Heart right ventricle (tissue), 16 donors: ENCODE measurements around the gene MAP2K5. TPM values are rescaled to one million over a fixed set of nuclear protein-coding genes. Genes with fewer than 3 reads are reported as not detected.

Source experiments
- ATAC-seq, 8 donors: fragments of 200-7000 bp; cut with Tn5 transposase; one replicate each; pipeline ENCODE4 v1.9.1; 2020; ENCODE audit warnings: mild to moderate bottlenecking in 8 of 8, moderate library complexity in 8 of 8, moderate number of reproducible peaks in 1 of 8
- DNase-seq, 2 donors: peaks; one replicate each; pipeline ENCODE4 v3.0.0-alpha.2; 2020
- H3K27ac ChIP-seq, 10 donors: fragments of 200-600 bp; sonication (generic) in 2 of 10; one replicate each; pipeline versions ENCODE4 v1.5.0 to v1.8.0; 2020 to 2022; ENCODE audit warnings: mild to moderate bottlenecking in 3 of 10
- H3K27me3 ChIP-seq, 7 donors: fragments of 200-600 bp; one replicate each; pipeline ENCODE4 v1.8.0; 2021 to 2022; ENCODE audit warnings: mild to moderate bottlenecking in 2 of 7
- H3K36me3 ChIP-seq, 9 donors: fragments of 200-600 bp; sonication (generic) in 1 of 9; one replicate each; pipeline versions ENCODE4 v1.5.0 to v1.8.0; 2020 to 2022; ENCODE audit warnings: mild to moderate bottlenecking in 2 of 9
- H3K4me1 ChIP-seq, 9 donors: fragments of 200-600 bp; sonication (generic) in 1 of 9; one replicate each; pipeline versions ENCODE4 v1.5.0 to v1.8.0; 2020 to 2022; ENCODE audit warnings: mild to moderate bottlenecking in 4 of 9
- H3K4me3 ChIP-seq, 10 donors: fragments of 200-600 bp; sonication (generic) in 2 of 10; one replicate each; pipeline versions ENCODE4 v1.5.0 to v1.8.0; 2020 to 2022; ENCODE audit warnings: mild to moderate bottlenecking in 7 of 10, moderate library complexity in 2 of 10
- H3K9me3 ChIP-seq, 11 donors: fragments of 200-600 bp in 10 of 11; sonication (generic) in 2 of 11; one replicate each; pipeline versions ENCODE4 v1.5.0 to v1.8.0; 2013 to 2022; ENCODE audit warnings: mild to moderate bottlenecking in 2 of 11, control low read depth in 1 of 11, moderate library complexity in 1 of 11
- CTCF ChIP-seq, 9 donors: fragments of 200-600 bp; sonication (generic) in 2 of 9; IDR thresholded peaks; one replicate each; pipeline versions ENCODE4 v1.5.0 to v1.8.0; 2021 to 2022; ENCODE audit warnings: antibody characterized with exemption in 9 of 9, mild to moderate bottlenecking in 5 of 9, moderate library complexity in 1 of 9
- WGBS, 2 donors: extraction: QIAGEN DNeasy Blood & Tissue Kit; methylation state at CpG; one replicate each; pipeline ENCODE4 v1.1.7; 2013; ENCODE audit warnings: inconsistent platforms in 1 of 2; 5-methylcytosine and 5-hydroxymethylcytosine counted together
- intact Hi-C, 10 donors: fragments of 100-400 bp; cut with DNase I; formaldehyde crosslinking; loops; one replicate each; pipeline versions ENCODE4 v1.11.1 to v1.14.2; 2022
- polyA plus RNA-seq, 2 donors: library from polyadenylated mRNA; stranded (reverse); fragments of 200-250 nt; gene quantifications; one replicate each; pipeline ENCODE4 v1.2.3, GENCODE V29; 2013
- total RNA-seq, 10 donors: library from RNA; stranded (reverse); fragmentation: NEBNext Ultra II Directional in 3 of 10; extraction: Animal tissue kit (Norgen Biotek cat#: 25700) in 3 of 10; gene quantifications; one replicate each; pipeline versions ENCODE4 v1.2.1 to v1.2.4, GENCODE V29; 2021 to 2023
- donor health status: Arrhythmogenic right ventricular cardiomyopathy.
- donor health status: ischemic (EF 13 %, LVEDD 7.1; RV severe dilation, severe dysfunction).
- donor health status: healthy with polysubstance abuse.
- donor health status: DM: no; HTN: yes; CAD: no.
- donor health status: DM: no; HTN: no; CAD: no.
- donor health status: ischemic (EF 25% LVEDD 6.9; RV normal size, moderate dysfunction).
- donor health status: ischemic (EF 25% LVEDD 5.7; RV mildly dilated, moderate dysfunction).
- donor health status: healthy.
- donor health status: DM: yes; HTN: yes; CAD: no.
- donor health status: Ischemic cardiomyopathy.
- donor health status: ischemic (EF 35%, LVEDD 5.7; RV mildly dilated, moderate dysfunction).
- donor health status: nonischemic (EF 11% LVEDD 7.7; RV severe dilation, severe dysfunction).
- donor health status: DM: yes; HTN: yes; CAD: no.
- donor health status: PGD.
- donor health status: ischemic (EF 29% LVEDD 5.4; RV normal size, mild dysfunction).
- donor health status: nonischemic (EF 23%, LVEDD 6.1; RV moderate dilation, normal function).

The MAP2K5 gene
- total and polyA plus RNA-seq, 12 donors: 7.7 to 34.3 (median 21.0) TPM

- no peak for DNase-seq
- no peak for ATAC-seq
- Histone ChIP-seq H3K4me1 (peaks cover 0 to 15% (median 5%) of the 10 kb centered on the region in 9 donors), H3K36me3 (peaks cover 0 to 13% (median 0%) of the 10 kb centered on the region in 9 donors), H3K9me3 (no peaks in the 10 kb centered on the region), H3K27me3 (no peaks in the 10 kb centered on the region), H3K27ac (no peak overlapping the region), H3K4me3 (no peak overlapping the region)
- TF ChIP-seq CTCF (IDR thresholded peaks at IDR 0.05): no peak
- 96% methylated on average over 2 of the region's 2 CpGs for whole genome bisulfite sequencing, 2 donors
- intact Hi-C loops: loop anchor here in 1 of 10 donors (10.0 kb wide), 1 partner anchor 60 kb away; no protein-coding TSS in a partner anchor
These were observed 232.7 kb downstream of the MAP2K5 start for GRCh38 chr15:67775250-67775649.

GRCh38 chr15:67775998-67776397, 233.5 kb downstream of the MAP2K5 start:
- Histone ChIP-seq H3K4me3 (no peak overlapping the region), H3K9me3 (no peaks in the 10 kb centered on the region), H3K27ac (no peak overlapping the region), H3K4me1 (peaks cover 0 to 11% (median 5%) of the 10 kb centered on the region in 9 donors), H3K27me3 (no peaks in the 10 kb centered on the region), H3K36me3 (peaks cover 0 to 15% (median 0%) of the 10 kb centered on the region in 9 donors)
- ATAC-seq: no peak
- intact Hi-C loops: loop anchor here in 1 of 10 donors (10.0 kb wide), 1 partner anchor 59 kb away; no protein-coding TSS in a partner anchor
- WGBS, 2 donors: 94 to 96% methylated on average over 3 of the region's 3 CpGs
- no peak for DNase-seq
- no peak for TF ChIP-seq CTCF (IDR thresholded peaks at IDR 0.05)

- H3K4me3 ChIP-seq: no peak overlapping the region
- H3K4me1 ChIP-seq: peaks cover 0 to 9% (median 2%) of the 10 kb centered on the region in 9 donors
- no peak overlapping the region for H3K27ac ChIP-seq
- H3K27me3 ChIP-seq: no peaks in the 10 kb centered on the region
- H3K36me3 ChIP-seq: peaks cover 0 to 15% (median 0%) of the 10 kb centered on the region in 9 donors
- no peaks in the 10 kb centered on the region for H3K9me3 ChIP-seq
- WGBS, 2 donors: 77 to 83% methylated on average over 3 of the region's 3 CpGs
- intact Hi-C loops: loop anchor here in 1 of 10 donors (10.0 kb wide), 1 partner anchor 58 kb away; no protein-coding TSS in a partner anchor
- no peak for TF ChIP-seq CTCF (IDR thresholded peaks at IDR 0.05)
- no peak for DNase-seq
- ATAC-seq: no peak
These were observed 234.1 kb downstream of the MAP2K5 start for GRCh38 chr15:67776600-67776999.

DNA sequence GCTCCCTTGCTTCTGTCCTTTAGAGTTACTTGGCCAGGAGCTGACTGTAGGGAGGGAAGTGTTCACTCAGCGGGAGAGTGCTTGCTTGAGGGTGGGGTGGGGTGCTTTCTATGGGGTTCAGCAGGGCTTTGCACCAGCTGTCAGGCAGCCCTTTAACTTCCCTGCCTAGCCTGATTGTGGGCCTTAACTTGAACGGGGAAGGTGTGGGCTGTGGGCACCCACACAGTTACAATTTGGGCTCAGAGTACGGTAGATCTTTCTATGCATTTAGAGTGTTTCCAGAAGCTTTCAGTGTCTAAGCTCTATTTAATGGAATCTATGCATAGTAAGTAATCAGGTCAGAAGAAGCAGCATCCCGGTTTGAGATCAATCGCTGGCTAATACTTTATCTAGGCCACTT, 234.6 kb downstream of the MAP2K5 start:
- peaks cover 0 to 15% (median 0%) of the 10 kb centered on the region in 9 donors for H3K36me3 ChIP-seq
- H3K4me1 ChIP-seq: peaks cover 0 to 9% (median 0%) of the 10 kb centered on the region in 9 donors
- 83% methylated on average over 5 of the region's 5 CpGs for WGBS, 2 donors
- no peak overlapping the region for H3K27ac ChIP-seq
- H3K27me3 ChIP-seq: no peaks in the 10 kb centered on the region
- DNase-seq (no peak), ATAC-seq (no peak)
- no peak overlapping the region for H3K4me3 ChIP-seq
- no peak for TF ChIP-seq CTCF (IDR thresholded peaks at IDR 0.05)
- intact Hi-C loops: loop anchor here in 1 of 10 donors (10.0 kb wide), 1 partner anchor 58 kb away; no protein-coding TSS in a partner anchor
- no peaks in the 10 kb centered on the region for H3K9me3 ChIP-seq
